Measurements from ENCODE around the gene GRIK3.

The GRIK3 gene

DNA sequence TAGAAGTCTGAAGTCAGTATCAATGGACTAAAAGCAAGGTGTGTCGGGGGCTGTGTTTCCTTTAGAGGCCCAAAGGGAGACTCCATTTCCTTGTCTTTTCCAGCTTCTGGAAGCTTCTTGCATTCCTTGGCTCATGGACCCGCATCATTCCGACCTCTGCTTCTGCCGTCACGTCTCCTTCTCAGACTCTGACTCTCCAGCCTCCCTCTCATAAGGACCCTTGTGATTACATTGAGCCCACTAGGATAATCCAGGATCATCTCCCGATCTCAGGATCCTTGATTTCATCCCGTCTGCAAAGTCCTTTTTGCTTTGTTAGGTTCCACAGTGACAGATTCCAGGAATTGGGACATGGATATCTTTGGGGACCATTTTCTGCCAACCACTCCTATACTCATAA, 285.8 kb downstream of the GRIK3 start:
- Histone ChIP-seq H3K4me1 (ENCODE audit: control insufficient read depth, insufficient read depth, low read length) (no peaks in the 10 kb centered on the region), H3K9me3 (ENCODE audit: control insufficient read depth, insufficient read depth, low read depth, low read length) (no peaks in the 10 kb centered on the region), H3K27ac (ENCODE audit: extremely low read depth, low read depth, low read length) (no peak overlapping the region), H3K4me3 (ENCODE audit: low read depth, low read length) (no peak overlapping the region), H3K36me3 (ENCODE audit: control insufficient read depth in 2 of 2, insufficient read depth in 1 of 2, low read length in 2 of 2) (no peaks in the 10 kb centered on the region)
- ChIA-PET CTCF (interaction anchor here (0.8 kb wide), 1 partner anchor 139 kb away, joined by 5 read pairs; no protein-coding TSS in a partner anchor), POLR2A (no interaction called here)
- TF ChIP-seq ZFHX2 (tag by site-specific recombination; conservative IDR thresholded peaks at IDR 0.05) = no peak
- TF ChIP-seq ZNF394 (tag by site-specific recombination; IDR thresholded peaks at IDR 0.05; ENCODE audit: borderline replicate concordance) = no peak
- no peak for TF ChIP-seq ZFP37 (tag by site-specific recombination; IDR thresholded peaks at IDR 0.05)
- TF ChIP-seq ZNF510 (tag by site-specific recombination; IDR thresholded peaks at IDR 0.05; ENCODE audit: insufficient replicate concordance) = no peak
